GM18951 (cell line): ENCODE results near the gene GJB5.

Experiments
- POLR2A ChIP-seq: IDR thresholded peaks from 4 replicates; pipeline ENCODE4 v1.6.1; 2011; ENCODE audit warnings: mild to moderate bottlenecking; ENCODE audit not compliant: insufficient read length, insufficient read depth; ENCODE audit errors: extremely low read depth
- in situ Hi-C: fragments of 300-500 bp; cut with MboI; formaldehyde crosslinking; loops from one replicate; pipeline ENCODE4 v1.12.0; 2022; ENCODE audit warnings: low sequenced_read_pairs, mixed read lengths, inconsistent platforms; ENCODE audit not compliant: unreplicated experiment

GJB5 gene

DNA sequence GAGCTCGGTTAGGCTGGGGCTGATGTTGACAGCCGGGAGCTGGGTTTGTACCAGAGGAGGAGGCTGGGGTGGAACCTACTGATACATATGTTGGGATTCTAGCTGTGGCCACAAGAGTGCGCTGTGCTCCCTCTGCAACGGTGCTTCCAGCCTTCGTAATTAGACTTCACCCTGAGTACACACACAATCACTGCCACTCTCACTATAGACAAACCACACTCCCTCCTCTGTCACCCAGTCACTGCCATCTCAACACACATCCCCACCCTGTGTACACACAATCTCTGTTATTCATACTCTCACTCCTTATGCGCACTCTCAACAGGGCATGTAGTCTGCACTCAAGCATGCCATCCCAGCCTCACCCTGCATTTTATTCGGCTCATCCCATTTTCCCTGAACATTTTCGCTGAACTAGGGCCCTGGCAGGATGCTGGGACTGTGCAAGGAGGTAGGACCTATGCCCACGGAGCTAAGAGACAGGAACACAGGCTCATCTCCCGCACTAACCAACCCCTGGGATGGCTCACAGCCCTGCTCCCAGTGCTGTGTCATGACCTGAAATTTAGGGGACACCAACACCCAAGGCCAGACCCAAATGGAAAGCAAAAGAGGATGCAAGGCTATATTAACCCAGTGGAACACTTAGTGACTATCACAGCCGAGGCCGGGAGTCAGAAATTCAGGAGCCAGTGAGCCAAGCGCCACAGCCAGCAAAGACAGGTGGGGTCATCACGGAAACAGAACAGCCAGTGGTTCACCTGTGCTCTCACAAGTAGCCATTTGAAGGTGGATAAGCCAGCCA lies 31.9 kb downstream of the GJB5 start:
- in situ Hi-C loops, result no loop called here

DNA sequence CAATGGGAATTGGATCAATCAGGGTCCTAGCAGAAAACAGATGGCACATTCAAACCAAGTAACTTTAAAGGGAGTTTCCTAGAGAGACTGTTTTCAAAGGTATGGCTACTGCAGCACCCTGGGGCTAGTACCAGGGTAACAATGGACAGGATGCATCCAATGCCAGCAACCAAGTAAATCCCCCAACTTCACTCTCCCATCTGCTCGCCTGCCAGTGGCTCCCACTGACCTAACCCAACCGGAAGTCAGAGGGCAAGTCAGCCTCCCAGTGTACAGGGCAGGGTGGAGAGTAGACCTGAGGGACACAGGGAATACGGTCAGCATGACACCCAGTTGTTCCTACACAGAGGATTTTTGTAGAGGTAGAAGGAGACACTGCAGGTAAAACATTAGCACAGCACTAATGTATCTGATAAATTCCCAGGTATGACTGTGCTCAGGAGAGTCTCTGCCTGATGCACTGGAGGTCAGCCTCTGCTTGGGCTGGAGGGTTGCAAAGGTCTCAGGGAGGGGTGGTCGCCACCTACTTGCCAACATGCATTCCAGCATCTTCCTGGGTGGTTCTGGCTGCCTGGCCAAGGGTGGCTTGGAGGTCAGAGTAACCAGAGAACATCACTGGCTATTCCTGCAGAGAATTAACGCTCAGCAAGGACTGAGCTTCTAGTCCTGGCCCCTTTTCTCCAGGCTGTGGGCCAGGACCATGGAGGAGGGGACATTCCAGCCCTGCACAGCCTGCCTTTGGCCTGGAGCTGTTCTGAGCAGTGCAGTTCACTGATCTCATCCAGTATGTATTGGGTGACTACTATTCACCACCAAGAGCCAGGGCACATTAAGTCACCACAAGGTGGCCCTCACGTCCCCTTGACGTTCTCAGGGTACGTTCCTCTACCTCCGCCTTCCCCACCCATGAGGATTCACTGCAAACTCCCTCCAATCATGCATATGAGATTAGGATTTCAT lies 32.9 kb downstream of the GJB5 start:
- TF ChIP-seq POLR2A, result no peak
- in situ Hi-C loops, result no loop called here

More for the DNA sequence above, 31.9 kb downstream of the GJB5 start:
- no peak for TF ChIP-seq POLR2A

DNA sequence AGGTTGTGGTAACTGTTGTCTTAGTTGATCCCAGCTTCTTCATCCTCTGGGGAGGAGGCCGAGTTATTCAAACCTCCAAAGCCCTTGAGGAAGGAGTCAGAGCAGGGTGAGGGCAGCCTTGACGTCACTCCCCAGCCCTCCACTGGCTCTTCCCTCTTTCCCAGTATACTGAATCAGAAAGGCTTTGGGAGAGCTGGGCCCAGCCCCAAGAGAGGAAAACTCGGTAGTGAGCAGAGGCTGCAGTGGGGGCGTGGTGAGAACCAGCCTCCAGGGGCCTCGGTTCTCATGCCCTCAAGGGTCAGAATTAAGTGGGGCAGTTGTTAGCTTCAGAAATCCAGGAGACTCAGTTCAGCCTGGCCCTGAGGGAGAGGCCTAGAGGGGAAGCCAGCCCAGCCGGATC lies 36.1 kb downstream of the GJB5 start:
- in situ Hi-C loops, result no loop called here
- no peak for TF ChIP-seq POLR2A

DNA sequence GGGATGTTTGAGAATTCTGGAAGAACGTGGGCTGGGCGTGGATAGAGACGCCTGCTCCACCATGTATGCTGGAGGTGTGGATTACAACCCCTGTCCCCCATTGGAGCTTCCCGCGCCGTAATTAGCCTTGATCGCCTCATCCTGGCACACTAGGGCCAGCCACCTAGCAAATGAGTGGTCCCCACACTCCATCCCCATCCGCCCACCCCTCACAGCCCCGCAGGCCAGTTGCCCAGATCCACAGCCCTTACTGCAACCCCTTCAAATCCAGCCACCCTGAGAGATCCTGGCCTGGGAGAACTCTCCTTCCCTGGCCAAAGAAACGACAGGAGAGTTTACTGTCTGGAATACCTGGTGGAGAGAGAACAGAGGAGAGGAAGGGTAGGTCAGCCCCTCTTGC lies 37.6 kb downstream of the GJB5 start:
- no peak for TF ChIP-seq POLR2A
- in situ Hi-C loops, result no loop called here

DNA sequence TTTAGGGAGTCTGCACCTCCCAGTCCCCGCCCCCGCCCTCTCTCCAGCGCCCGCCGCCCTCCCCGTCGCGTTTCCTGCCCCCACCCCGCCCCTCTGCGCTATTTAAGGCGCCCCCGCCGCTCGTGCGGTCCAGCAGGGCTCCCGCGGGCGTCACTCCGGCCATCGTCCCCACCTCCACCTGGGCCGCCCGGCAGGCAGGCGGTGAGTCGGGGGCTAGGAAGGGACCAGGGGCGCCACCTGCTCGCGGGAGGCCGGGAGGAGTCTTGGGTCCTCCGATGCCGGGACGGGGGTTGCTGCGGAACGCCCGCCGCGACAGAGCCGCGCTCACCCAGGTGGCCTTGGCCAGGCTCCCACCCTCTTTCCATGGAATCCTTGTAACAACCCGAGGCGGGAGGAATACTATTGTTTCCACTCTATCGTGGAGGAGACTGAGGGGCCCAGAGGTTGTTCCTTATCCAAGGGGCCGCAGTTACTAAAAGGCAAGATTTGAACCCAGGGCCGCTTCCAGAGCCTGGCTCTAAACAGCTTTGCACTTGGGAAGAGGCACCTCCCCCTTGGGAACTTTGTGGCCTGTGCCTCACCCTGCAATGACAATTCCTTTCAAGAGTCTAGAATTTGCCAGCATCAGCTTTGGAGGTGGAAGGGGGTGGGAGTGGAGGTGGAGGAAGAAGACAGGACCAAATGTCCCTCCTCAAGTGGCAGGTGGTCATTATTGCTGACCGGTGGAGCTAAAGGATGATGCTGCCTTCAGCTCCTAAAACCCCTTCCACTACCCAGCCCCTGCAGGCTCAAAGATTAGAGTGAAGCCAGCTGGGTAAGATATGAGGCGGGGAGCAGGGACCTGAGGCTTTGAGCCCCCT lies 38.3 kb downstream of the GJB5 start, which contains the start of gene GJA4:
TSS of gene GJA4 (plus strand) at position 132 of the 860 bp plus-strand sequence. CDS start 1,215 bp downstream, outside the sequence.
- in situ Hi-C loops, result no loop called here
- no peak for TF ChIP-seq POLR2A

DNA sequence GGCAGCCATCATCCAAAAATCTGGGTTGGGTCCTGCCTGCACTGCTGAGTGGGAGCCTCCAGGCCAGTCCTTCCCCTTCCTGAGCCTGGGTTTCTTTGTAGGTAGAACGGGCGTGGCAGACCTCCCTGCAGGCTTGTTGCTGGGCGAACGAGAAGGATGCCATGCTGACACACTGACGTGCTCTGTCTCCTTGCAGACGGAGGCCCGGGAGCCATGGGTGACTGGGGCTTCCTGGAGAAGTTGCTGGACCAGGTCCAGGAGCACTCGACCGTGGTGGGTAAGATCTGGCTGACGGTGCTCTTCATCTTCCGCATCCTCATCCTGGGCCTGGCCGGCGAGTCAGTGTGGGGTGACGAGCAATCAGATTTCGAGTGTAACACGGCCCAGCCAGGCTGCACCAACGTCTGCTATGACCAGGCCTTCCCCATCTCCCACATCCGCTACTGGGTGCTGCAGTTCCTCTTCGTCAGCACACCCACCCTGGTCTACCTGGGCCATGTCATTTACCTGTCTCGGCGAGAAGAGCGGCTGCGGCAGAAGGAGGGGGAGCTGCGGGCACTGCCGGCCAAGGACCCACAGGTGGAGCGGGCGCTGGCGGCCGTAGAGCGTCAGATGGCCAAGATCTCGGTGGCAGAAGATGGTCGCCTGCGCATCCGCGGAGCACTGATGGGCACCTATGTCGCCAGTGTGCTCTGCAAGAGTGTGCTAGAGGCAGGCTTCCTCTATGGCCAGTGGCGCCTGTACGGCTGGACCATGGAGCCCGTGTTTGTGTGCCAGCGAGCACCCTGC lies 39.3 kb downstream of the GJB5 start:
- in situ Hi-C loops, result no loop called here
- TF ChIP-seq POLR2A, result no peak

DNA sequence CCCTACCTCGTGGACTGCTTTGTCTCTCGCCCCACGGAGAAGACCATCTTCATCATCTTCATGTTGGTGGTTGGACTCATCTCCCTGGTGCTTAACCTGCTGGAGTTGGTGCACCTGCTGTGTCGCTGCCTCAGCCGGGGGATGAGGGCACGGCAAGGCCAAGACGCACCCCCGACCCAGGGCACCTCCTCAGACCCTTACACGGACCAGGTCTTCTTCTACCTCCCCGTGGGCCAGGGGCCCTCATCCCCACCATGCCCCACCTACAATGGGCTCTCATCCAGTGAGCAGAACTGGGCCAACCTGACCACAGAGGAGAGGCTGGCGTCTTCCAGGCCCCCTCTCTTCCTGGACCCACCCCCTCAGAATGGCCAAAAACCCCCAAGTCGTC lies 39.9 kb downstream of the GJB5 start:
- no peak for TF ChIP-seq POLR2A
- in situ Hi-C loops, result no loop called here

DNA sequence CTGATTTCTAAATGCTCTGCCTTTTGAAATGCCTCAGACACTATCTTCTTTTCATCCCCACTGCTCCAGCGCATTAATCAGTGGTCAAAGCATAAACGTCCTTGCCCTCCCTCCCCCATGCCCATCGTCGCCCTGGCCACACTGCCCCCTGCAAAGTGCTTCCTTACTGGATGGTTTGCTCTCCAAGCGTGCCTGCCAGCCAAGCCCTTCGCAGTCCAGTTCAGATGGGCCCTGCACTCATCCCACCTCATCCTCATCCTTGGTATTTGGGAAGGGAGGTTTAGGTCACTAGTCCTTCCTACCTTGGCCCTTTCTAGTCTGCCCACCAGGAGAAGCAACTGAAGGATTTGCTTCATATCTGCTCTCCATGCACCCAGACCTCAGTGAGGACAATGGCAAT lies 41.1 kb downstream of the GJB5 start:
- in situ Hi-C loops, result no loop called here
- TF ChIP-seq POLR2A, result no peak

DNA sequence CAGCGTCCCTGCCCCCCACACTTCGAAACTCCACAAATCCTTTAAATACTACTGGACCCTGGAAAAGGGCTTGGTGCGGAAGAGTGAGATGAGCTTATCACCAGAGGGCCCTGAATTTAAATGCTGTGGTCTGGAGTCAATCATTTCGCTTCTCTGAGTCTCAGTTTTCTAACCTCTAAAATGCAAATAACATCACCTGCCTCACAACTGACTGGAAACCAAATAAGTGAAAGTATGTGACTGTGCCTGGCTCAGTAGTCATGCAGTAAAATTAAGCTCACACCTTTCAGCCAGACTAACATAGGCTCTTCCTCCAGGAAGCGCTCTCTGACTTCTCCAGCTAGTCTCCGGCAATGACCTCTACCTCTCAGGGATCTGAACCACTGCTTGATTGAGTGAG lies 42.1 kb downstream of the GJB5 start:
- in situ Hi-C loops, result no loop called here

DNA sequence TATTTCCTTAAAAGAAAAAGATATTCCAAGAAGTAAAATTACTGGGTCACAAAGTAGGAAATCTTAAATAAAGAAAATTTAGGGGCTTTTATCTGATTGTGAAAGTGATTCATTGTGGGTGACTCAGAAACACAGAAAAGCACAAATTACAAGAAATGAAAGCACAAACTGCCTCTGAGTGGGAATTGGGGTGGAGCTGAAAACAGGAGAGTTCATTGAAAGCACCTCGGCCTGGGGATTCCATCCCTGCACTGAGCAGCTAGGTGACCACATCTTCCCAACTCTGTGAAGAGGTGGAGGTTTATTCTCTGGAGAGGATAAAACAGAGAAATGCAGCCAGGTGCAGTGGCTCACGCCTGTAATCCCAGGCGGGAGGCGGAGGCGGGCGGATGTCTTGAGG lies 45.4 kb downstream of the GJB5 start:
- TF ChIP-seq POLR2A, result no peak
- in situ Hi-C loops, result no loop called here

More for the DNA sequence above, 42.1 kb downstream of the GJB5 start:
- no peak for TF ChIP-seq POLR2A

DNA sequence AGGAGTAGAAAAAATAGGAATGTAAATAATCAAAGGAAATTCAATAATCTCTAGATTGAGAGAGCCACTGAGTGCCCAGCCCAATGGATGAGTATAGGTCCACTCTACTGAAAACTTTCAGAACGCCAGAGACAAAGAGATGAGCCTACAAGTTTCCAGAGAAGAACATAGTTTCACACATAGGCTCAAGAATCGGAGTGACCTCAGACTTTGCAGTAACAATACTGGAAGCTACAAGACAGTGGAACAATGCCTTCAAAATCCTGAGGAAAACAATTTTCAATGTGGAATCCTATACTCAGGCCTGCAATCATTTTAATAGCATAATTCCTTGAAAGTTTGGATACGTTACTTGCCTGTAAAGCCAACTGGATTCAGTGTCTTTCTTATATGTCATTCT lies 48.9 kb downstream of the GJB5 start:
- no peak for TF ChIP-seq POLR2A
- in situ Hi-C loops, result no loop called here

DNA sequence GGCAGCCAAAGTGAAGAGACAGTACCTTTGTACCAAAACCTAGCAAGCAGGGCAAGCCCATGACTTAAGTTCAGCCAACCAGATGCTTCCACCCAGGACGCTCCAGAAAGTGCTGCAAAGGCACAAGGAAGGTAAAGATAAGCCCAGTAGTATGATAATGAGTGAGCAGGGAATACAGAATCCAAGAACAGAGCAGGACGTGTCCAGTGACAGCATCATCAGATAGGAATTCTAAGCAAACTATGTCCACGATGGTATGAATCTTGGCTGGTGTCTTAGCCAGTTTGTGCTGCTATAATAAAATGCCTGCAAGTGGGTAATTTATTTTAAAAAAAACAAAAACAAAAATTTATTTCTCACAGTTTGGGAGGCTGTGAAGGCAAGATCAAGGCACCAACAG lies 51.5 kb downstream of the GJB5 start:
- in situ Hi-C loops, result no loop called here
- no peak for TF ChIP-seq POLR2A
